Muscle of leg (tissue), 11 donors: ENCODE data around the gene MAN2A1. TPM values are rescaled to one million over a fixed set of nuclear protein-coding genes. Genes with fewer than 3 reads are reported as not detected.
"Not testable (repeated sequence)": the region's sequence is repeated elsewhere in the genome, so short reads cannot be mapped to it uniquely, and the experiment has no call there.

ENCODE experiments used
- DNase-seq: peaks from one replicate; pipeline ENCODE4 v3.0.0; 2013
- H3K27ac ChIP-seq: one replicate; pipeline ENCODE4 v1.5.1; 2013; ENCODE audit warnings: mild to moderate bottlenecking, low read length, control low read depth
- H3K27me3 ChIP-seq: one replicate; pipeline ENCODE4 v1.6.1; 2013; ENCODE audit warnings: low read length; ENCODE audit not compliant: control insufficient read depth, insufficient read depth
- H3K36me3 ChIP-seq: one replicate; pipeline ENCODE4 v1.6.1; 2013; ENCODE audit warnings: low read length; ENCODE audit not compliant: control insufficient read depth, insufficient read depth
- H3K4me1 ChIP-seq: one replicate; pipeline ENCODE4 v1.6.1; 2013; ENCODE audit warnings: low read length; ENCODE audit not compliant: control insufficient read depth, insufficient read depth
- H3K4me3 ChIP-seq: one replicate; pipeline ENCODE4 v1.5.1; 2013; ENCODE audit warnings: low read length, control low read depth
- H3K9me3 ChIP-seq: replicated peaks from 2 replicates; pipeline ENCODE4 v1.6.1; 2013; ENCODE audit warnings: low read depth, low read length; ENCODE audit not compliant: control insufficient read depth
- WGBS: methylation state at CpG from one replicate; pipeline ENCODE4 v1.1.5; 2013; ENCODE audit warnings: missing lambda C conversion rate; ENCODE audit not compliant: insufficient coverage; 5-methylcytosine and 5-hydroxymethylcytosine counted together
- polyA plus RNA-seq, 8 donors: library from polyadenylated mRNA; unstranded; fragments of 120-200 nt; gene quantifications; one replicate each; pipeline versions ENCODE4 v1.2.1 to v1.2.3, GENCODE V29; 2013; ENCODE audit warnings: inconsistent platforms in 1 of 8, low replicate concordance in 1 of 8; ENCODE audit not compliant: insufficient read length in 8 of 8, insufficient read depth in 1 of 8
- total RNA-seq: library from RNA; stranded (reverse); fragments of 120-200 nt; gene quantifications from one replicate; pipeline ENCODE4 v1.2.4, GENCODE V29; 2013

Gene MAN2A1
- total and polyA plus RNA-seq, 9 donors: 27.7 to 47.9 (median 37.4) TPM

- no peak overlapping the region for H3K27ac ChIP-seq
- peaks cover 12% of the 10 kb centered on the region for H3K4me1 ChIP-seq
- H3K27me3 ChIP-seq: no peaks in the 10 kb centered on the region
- no peak overlapping the region for H3K4me3 ChIP-seq
- no peaks in the 10 kb centered on the region for H3K9me3 ChIP-seq
- DNase-seq: peak; percentile 27
- H3K36me3 ChIP-seq: peaks cover 3% of the 10 kb centered on the region
- WGBS: no CpG with 5 or more reads among the region's 3 CpGs
Observed at GRCh38 chr5:109743770-109744212, 54.1 kb downstream of the MAN2A1 start.

GRCh38 chr5:109744261-109744660 lies 54.5 kb downstream of the MAN2A1 start:
- DNase-seq: no peak
- Histone ChIP-seq H3K27ac (no peak overlapping the region), H3K4me1 (peaks cover 12% of the 10 kb centered on the region), H3K9me3 (no peaks in the 10 kb centered on the region), H3K27me3 (no peaks in the 10 kb centered on the region), H3K36me3 (peaks cover 2% of the 10 kb centered on the region), H3K4me3 (no peak overlapping the region)
- no CpG with 5 or more reads among the region's 2 CpGs for WGBS

- DNase-seq: no peak
- Histone ChIP-seq H3K9me3 (no peaks in the 10 kb centered on the region), H3K4me1 (no peaks in the 10 kb centered on the region), H3K4me3 (no peak overlapping the region), H3K27ac (no peak overlapping the region), H3K36me3 (no peaks in the 10 kb centered on the region), H3K27me3 (no peaks in the 10 kb centered on the region)
Observed at GRCh38 chr5:109748546-109748945, 58.8 kb downstream of the MAN2A1 start.

GRCh38 chr5:109750463-109750862 lies 60.7 kb downstream of the MAN2A1 start:
- DNase-seq: no peak
- Histone ChIP-seq H3K9me3 (no peaks in the 10 kb centered on the region), H3K36me3 (no peaks in the 10 kb centered on the region), H3K27ac (no peak overlapping the region), H3K4me1 (no peaks in the 10 kb centered on the region), H3K27me3 (no peaks in the 10 kb centered on the region), H3K4me3 (no peak overlapping the region)

GRCh38 chr5:109753279-109753678 lies 63.6 kb downstream of the MAN2A1 start:
- Histone ChIP-seq H3K4me3 (no peak overlapping the region), H3K27me3 (no peaks in the 10 kb centered on the region), H3K36me3 (peaks cover 4% of the 10 kb centered on the region), H3K4me1 (no peaks in the 10 kb centered on the region), H3K27ac (no peak overlapping the region), H3K9me3 (no peaks in the 10 kb centered on the region)
- DNase-seq: no peak
- WGBS: no CpG with 5 or more reads among the region's 3 CpGs

GRCh38 chr5:109754319-109754718 lies 64.6 kb downstream of the MAN2A1 start:
- Histone ChIP-seq H3K9me3 (no peaks in the 10 kb centered on the region), H3K4me3 (no peak overlapping the region), H3K4me1 (no peaks in the 10 kb centered on the region), H3K36me3 (peaks cover 4% of the 10 kb centered on the region), H3K27me3 (no peaks in the 10 kb centered on the region), H3K27ac (no peak overlapping the region)
- DNase-seq: no peak

GRCh38 chr5:109755761-109756160 lies 66.0 kb downstream of the MAN2A1 start:
- DNase-seq: no peak
- peaks cover 4% of the 10 kb centered on the region for H3K36me3 ChIP-seq
- WGBS: no CpG with 5 or more reads among the region's 2 CpGs
- no peaks in the 10 kb centered on the region for H3K4me1 ChIP-seq
- no peaks in the 10 kb centered on the region for H3K9me3 ChIP-seq
- no peak overlapping the region for H3K4me3 ChIP-seq
- H3K27me3 ChIP-seq: no peaks in the 10 kb centered on the region
- H3K27ac ChIP-seq: no peak overlapping the region

GRCh38 chr5:109756543-109757185 lies 66.9 kb downstream of the MAN2A1 start:
- Histone ChIP-seq H3K4me3 (no peak overlapping the region), H3K27ac (no peak overlapping the region), H3K4me1 (no peaks in the 10 kb centered on the region), H3K27me3 (no peaks in the 10 kb centered on the region), H3K36me3 (peaks cover 4% of the 10 kb centered on the region), H3K9me3 (no peaks in the 10 kb centered on the region)
- peak; percentile 61 for DNase-seq
- 33% methylated on average over 2 of the region's 6 CpGs for WGBS

- no peak overlapping the region for H3K4me3 ChIP-seq
- H3K36me3 ChIP-seq: peaks cover 7% of the 10 kb centered on the region
- H3K27ac ChIP-seq: no peak overlapping the region
- no peaks in the 10 kb centered on the region for H3K4me1 ChIP-seq
- no peaks in the 10 kb centered on the region for H3K27me3 ChIP-seq
- DNase-seq: no peak
- no peaks in the 10 kb centered on the region for H3K9me3 ChIP-seq
Observed at GRCh38 chr5:109757490-109757889, 67.8 kb downstream of the MAN2A1 start.

- H3K27me3 ChIP-seq: no peaks in the 10 kb centered on the region
- no peaks in the 10 kb centered on the region for H3K4me1 ChIP-seq
- peaks cover 12% of the 10 kb centered on the region for H3K36me3 ChIP-seq
- no peak for DNase-seq
- peaks cover 3% of the 10 kb centered on the region for H3K9me3 ChIP-seq
- H3K27ac ChIP-seq: peak overlapping the region; percentile 10
- H3K4me3 ChIP-seq: no peak overlapping the region
Observed at GRCh38 chr5:109759306-109759705, 69.6 kb downstream of the MAN2A1 start.

- not testable (repeated sequence) for H3K4me3 ChIP-seq, H3K4me1 ChIP-seq, H3K27me3 ChIP-seq, H3K9me3 ChIP-seq, H3K27ac ChIP-seq, DNase-seq
- H3K36me3 ChIP-seq: peaks cover 12% of the 10 kb centered on the region
- 100% methylated on average over 1 of the region's 4 CpGs for WGBS
Observed at GRCh38 chr5:109760130-109760529, 70.4 kb downstream of the MAN2A1 start.
